Body of pancreas (tissue), 4 donors: Measurements from ENCODE around the gene DLL4. TPM values are rescaled to one million over a fixed set of nuclear protein-coding genes. Genes with fewer than 3 reads are reported as not detected.

Source experiments
- ATAC-seq: fragments of 150-250 bp; one replicate; pipeline ENCODE4 v1.9.1; 2016
- DNase-seq, 4 donors: peaks; one replicate each; pipeline ENCODE4 v3.0.0-alpha.2; 2019
- H3K27ac ChIP-seq, 4 donors: fragments of 200-600 bp; sonication (generic); 1 replicate in 3 of 4; 2 replicates in 1 of 4; pipeline versions ENCODE4 v1.5.1 to v1.6.1; 2016 to 2019; ENCODE audit warnings: mild to moderate bottlenecking in 1 of 4, mixed read lengths in 1 of 4, moderate library complexity in 1 of 4
- H3K27me3 ChIP-seq, 2 donors: fragments of 200-600 bp; sonication (generic); one replicate each; pipeline ENCODE4 v1.6.0; 2016; ENCODE audit warnings: mild to moderate bottlenecking in 1 of 2
- H3K36me3 ChIP-seq, 2 donors: fragments of 200-600 bp; sonication (generic); replicated peaks in 1 of 2; 2 replicates each; pipeline ENCODE4 v1.5.1; 2016; ENCODE audit warnings: low read depth in 2 of 2; ENCODE audit not compliant: insufficient read depth in 1 of 2
- H3K4me1 ChIP-seq: fragments of 200-600 bp; sonication (generic); one replicate; pipeline ENCODE4 v1.6.0; 2016
- H3K4me3 ChIP-seq, 2 donors: fragments of 200-600 bp; sonication (generic); 1 replicate in 1 of 2; 2 replicates in 1 of 2; pipeline ENCODE4 v1.5.1; 2016 to 2019
- H3K9me3 ChIP-seq, 3 donors: fragments of 200-600 bp; sonication (generic); 1 replicate in 2 of 3; 2 replicates in 1 of 3; pipeline ENCODE4 v1.5.1; 2016
- POLR2A ChIP-seq, 3 donors: fragments of 450-650 bp; IDR thresholded peaks; one replicate each; pipeline ENCODE4 v1.6.1; 2016; ENCODE audit warnings: antibody characterized with exemption in 3 of 3, mild to moderate bottlenecking in 2 of 3
- WGBS, 2 donors: methylation state at CpG; one replicate each; pipeline ENCODE4 v1.1.5; 2017; 5-methylcytosine and 5-hydroxymethylcytosine counted together
- intact Hi-C: fragments of 100-400 bp; cut with DNase I; formaldehyde crosslinking; loops from one replicate; pipeline ENCODE4 v1.15.1; 2023
- total RNA-seq, 2 donors: library from RNA; depleted of rRNA; stranded (reverse); fragments of >200 nt; gene quantifications; one replicate each; pipeline ENCODE4 v1.1.0, GENCODE V29; 2016
- TF ChIP-seq, protein P1 (sequence below), 7 experiments: fragments of 450-650 bp in 4 of 7; fragments of 200-600 bp in 3 of 7; sonication (generic) in 3 of 7; IDR thresholded peaks; one replicate each; pipeline ENCODE4 v1.5.1; 2016 to 2019; ENCODE audit warnings: antibody characterized with exemption in 7 of 7

DLL4 gene
- total RNA-seq, 2 donors from 2014 or later: 0.33 to 3.6 TPM

GRCh38 chr15:40911693-40912092 lies 17.4 kb upstream of the DLL4 start:
- no peaks in the 10 kb centered on the region for H3K9me3 ChIP-seq
- DNase-seq (no peak), ATAC-seq (no peak)
- no peak overlapping the region for H3K4me3 ChIP-seq
- H3K27me3 ChIP-seq: no peaks in the 10 kb centered on the region
- H3K36me3 ChIP-seq: no peaks in the 10 kb centered on the region
- intact Hi-C loops: no loop called here
- peaks cover 15% of the 10 kb centered on the region for H3K4me1 ChIP-seq
- H3K27ac ChIP-seq: no peak overlapping the region
- 74 to 75% methylated on average over 2 of the region's 2 CpGs for WGBS, 2 donors
- TF ChIP-seq, protein P1, sequence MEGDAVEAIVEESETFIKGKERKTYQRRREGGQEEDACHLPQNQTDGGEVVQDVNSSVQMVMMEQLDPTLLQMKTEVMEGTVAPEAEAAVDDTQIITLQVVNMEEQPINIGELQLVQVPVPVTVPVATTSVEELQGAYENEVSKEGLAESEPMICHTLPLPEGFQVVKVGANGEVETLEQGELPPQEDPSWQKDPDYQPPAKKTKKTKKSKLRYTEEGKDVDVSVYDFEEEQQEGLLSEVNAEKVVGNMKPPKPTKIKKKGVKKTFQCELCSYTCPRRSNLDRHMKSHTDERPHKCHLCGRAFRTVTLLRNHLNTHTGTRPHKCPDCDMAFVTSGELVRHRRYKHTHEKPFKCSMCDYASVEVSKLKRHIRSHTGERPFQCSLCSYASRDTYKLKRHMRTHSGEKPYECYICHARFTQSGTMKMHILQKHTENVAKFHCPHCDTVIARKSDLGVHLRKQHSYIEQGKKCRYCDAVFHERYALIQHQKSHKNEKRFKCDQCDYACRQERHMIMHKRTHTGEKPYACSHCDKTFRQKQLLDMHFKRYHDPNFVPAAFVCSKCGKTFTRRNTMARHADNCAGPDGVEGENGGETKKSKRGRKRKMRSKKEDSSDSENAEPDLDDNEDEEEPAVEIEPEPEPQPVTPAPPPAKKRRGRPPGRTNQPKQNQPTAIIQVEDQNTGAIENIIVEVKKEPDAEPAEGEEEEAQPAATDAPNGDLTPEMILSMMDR (IDR thresholded peaks at IDR 0.05): no peak
- TF ChIP-seq POLR2A (IDR thresholded peaks at IDR 0.05): no peak

- Histone ChIP-seq H3K9me3 (no peaks in the 10 kb centered on the region), H3K4me1 (peaks cover 7% of the 10 kb centered on the region), H3K4me3 (no peak overlapping the region), H3K27ac (no peak overlapping the region), H3K36me3 (no peaks in the 10 kb centered on the region), H3K27me3 (no peaks in the 10 kb centered on the region)
- DNase-seq (no peak), ATAC-seq (no peak)
- intact Hi-C loops: no loop called here
- TF ChIP-seq, protein P1 (IDR thresholded peaks at IDR 0.05): no peak
- no peak for TF ChIP-seq POLR2A (IDR thresholded peaks at IDR 0.05)
- 50 to 76% methylated on average over 2 to 6 of the region's 6 CpGs for WGBS, 2 donors
Observed at GRCh38 chr15:40912478-40912877, 16.7 kb upstream of the DLL4 start.

DNA sequence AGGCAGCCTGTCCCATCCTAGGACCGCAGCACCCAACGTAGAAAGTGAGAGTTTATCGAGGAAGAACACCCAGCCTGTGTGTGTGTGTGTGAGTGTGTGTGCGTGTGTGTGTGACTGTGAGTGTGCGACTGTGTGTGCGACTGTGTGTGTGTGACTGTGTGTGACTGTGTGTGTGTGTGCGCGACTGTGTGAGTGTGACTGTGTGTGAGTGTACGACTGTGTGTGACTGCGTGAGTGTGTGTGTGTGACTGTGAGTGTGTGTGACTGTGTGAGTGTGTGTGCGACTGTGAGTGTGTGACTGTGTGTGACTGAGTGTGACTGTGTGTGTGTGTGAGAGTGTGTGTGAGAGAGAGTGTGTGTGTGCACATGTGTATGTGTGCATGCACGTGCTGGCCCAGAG lies 15.1 kb upstream of the DLL4 start:
- 89 to 91% methylated on average over 12 of the region's 12 CpGs for WGBS, 2 donors
- ATAC-seq (no peak), DNase-seq (no peak)
- H3K4me1 ChIP-seq: no peaks in the 10 kb centered on the region
- no peaks in the 10 kb centered on the region for H3K36me3 ChIP-seq
- H3K9me3 ChIP-seq: no peaks in the 10 kb centered on the region
- no peak overlapping the region for H3K4me3 ChIP-seq
- TF ChIP-seq, protein P1 (IDR thresholded peaks at IDR 0.05): no peak
- TF ChIP-seq POLR2A (IDR thresholded peaks at IDR 0.05): no peak
- H3K27ac ChIP-seq: no peak overlapping the region
- H3K27me3 ChIP-seq: no peaks in the 10 kb centered on the region
- intact Hi-C loops: no loop called here

DNA sequence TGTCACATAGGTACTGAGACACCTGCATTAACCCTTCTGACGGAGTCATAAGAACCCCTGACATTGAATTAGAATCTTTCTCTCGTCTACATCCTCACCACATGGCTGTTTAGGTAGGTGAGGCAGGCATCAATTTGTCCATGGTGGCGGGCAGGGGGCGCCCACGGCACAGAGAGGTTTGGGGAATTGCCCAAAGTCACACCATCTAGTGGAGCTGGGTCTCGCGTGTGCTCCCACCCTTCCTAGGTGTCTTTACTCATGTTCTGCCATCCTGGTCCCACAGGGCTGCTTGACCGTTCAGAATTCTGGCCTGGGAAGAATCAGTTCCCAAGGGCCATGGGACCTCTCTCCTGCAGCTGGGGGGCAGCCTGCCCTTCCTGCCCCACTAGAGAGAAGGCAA lies 14.7 kb upstream of the DLL4 start:
- Histone ChIP-seq H3K36me3 (no peaks in the 10 kb centered on the region), H3K27ac (no peak overlapping the region), H3K4me3 (no peak overlapping the region), H3K4me1 (no peaks in the 10 kb centered on the region), H3K9me3 (no peaks in the 10 kb centered on the region), H3K27me3 (no peaks in the 10 kb centered on the region)
- TF ChIP-seq POLR2A (IDR thresholded peaks at IDR 0.05): no peak
- TF ChIP-seq, protein P1 (IDR thresholded peaks at IDR 0.05): peak in 1 of 7 experiments; percentile 23
- no peak for DNase-seq
- intact Hi-C loops: no loop called here
- WGBS, 2 donors: 67 to 80% methylated on average over 1 to 8 of the region's 8 CpGs
- no peak for ATAC-seq

- H3K27me3 ChIP-seq: no peaks in the 10 kb centered on the region
- H3K9me3 ChIP-seq: no peaks in the 10 kb centered on the region
- ATAC-seq (no peak), DNase-seq (no peak)
- 82 to 88% methylated on average over 6 to 12 of the region's 12 CpGs for WGBS, 2 donors
- TF ChIP-seq, protein P1 (IDR thresholded peaks at IDR 0.05): no peak
- TF ChIP-seq POLR2A (IDR thresholded peaks at IDR 0.05): no peak
- intact Hi-C loops: no loop called here
- H3K27ac ChIP-seq: no peak overlapping the region
- no peaks in the 10 kb centered on the region for H3K4me1 ChIP-seq
- H3K4me3 ChIP-seq: no peak overlapping the region
- no peaks in the 10 kb centered on the region for H3K36me3 ChIP-seq
Observed at GRCh38 chr15:40915116-40915661, 14.0 kb upstream of the DLL4 start.
